Hindlimb muscle (tissue), 1 donor: ENCODE measurements around the gene HES2. TPM values are rescaled to one million over a fixed set of nuclear protein-coding genes. Genes with fewer than 3 reads are reported as not detected.
"Not testable (repeated sequence)": the region's sequence is repeated elsewhere in the genome, so short reads cannot be mapped to it uniquely, and the experiment has no call there.

Experiments used
- DNase-seq: peaks from one replicate; pipeline ENCODE4 v3.0.0-alpha.2; 2013
- polyA plus RNA-seq: library from polyadenylated mRNA; unstranded; fragments of 120-200 nt; gene quantifications from one replicate; pipeline ENCODE4 v1.2.1, GENCODE V29; 2013; ENCODE audit not compliant: insufficient read length

HES2 gene
- polyA plus RNA-seq, 1 donor, result 0.21 TPM

DNA sequence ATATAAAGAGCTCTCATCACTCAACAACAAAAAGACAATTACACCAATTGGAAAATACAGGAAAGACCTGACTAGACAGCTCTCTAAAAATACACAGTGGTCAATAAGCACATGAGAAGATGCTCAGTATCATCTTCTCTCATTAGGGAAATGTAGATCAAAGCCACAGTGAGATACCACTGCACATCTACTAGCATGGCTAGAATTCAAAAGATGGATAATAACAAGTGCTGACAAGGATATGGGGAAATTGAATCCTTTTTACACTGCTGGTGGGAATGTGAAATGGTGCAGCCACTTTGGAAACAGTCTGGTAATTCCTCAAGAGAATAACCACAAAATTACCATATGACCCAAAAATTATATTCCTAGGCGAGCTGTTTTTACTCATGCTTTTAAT lies 35.6 kb downstream of the HES2 start:
- no peak for DNase-seq

GRCh38 chr1:6380037-6380436 lies 39.7 kb downstream of the HES2 start:
- no peak for DNase-seq

DNA sequence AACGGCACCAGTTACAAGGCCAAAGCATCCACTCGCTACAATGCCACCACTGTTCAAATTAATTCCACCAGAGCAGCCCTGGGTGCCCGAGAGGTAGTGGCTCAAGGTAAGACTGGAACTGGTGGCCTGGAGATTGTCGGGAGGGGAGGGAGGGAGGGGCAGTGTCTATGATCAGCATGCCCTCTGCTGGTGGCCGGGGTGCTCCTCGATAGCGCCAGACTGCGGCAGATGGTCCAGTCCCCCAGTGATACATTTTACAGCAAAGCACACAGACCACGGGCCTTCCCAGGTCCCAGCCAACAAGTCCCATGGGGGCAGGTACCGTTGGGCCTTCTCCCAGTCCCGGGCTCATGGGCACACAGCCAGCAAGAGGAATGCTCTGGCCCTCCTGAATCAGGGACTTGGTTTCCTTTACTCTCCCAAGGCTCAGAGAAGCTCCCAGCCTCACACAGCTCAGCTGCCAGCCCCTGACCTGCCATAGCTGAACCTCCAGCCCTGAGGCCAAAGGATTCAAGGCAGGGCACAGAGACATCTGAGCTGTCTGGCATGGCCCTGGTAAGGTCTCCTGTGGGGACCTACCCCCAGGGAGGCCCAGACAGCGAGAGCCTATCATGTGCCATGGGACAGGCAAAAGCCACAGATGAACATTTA lies 41.5 kb downstream of the HES2 start:
- DNase-seq, result no peak

- DNase-seq, result no peak
These were observed 45.6 kb downstream of the HES2 start for GRCh38 chr1:6373961-6374720.

DNA sequence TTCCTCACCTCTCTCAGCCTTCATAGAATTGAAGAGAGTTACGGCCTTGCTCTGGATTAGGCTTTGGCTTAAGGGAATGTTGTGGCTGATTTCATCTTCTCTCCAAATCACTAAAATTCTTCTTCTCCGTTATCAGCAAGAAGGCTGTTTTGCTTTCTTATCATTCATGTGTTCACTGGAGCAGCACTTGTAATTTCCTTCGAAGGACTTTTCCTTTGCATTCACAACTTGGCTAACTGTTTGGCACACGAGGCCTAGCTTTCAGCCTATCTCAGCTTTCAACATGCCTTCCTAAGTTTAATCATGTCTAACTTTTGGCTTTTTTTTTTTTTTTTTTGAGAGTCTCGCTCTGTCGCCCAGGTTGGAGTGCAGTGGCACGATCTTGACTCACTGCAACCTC lies 47.5 kb downstream of the HES2 start:
- not testable (repeated sequence) for DNase-seq

DNA sequence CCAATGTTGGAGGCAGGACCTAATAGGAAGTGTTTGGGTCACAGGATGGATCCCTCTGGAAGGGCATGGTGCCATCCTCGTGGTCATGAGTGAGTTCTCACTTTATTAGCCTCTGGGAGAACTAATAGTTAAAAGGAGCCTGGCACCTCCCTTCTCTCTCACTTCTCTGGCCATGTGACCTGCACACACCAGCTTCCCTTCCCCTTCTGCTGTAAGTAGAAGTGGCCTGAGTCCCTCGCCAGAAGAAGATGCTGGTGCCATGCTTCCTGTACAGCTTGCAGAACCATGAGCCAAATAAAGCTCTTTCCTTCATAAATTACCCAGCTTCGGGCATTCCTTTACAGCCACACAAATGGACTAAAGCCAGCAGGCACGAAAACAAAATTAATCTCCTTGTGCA lies 49.7 kb downstream of the HES2 start:
- no peak for DNase-seq

DNA sequence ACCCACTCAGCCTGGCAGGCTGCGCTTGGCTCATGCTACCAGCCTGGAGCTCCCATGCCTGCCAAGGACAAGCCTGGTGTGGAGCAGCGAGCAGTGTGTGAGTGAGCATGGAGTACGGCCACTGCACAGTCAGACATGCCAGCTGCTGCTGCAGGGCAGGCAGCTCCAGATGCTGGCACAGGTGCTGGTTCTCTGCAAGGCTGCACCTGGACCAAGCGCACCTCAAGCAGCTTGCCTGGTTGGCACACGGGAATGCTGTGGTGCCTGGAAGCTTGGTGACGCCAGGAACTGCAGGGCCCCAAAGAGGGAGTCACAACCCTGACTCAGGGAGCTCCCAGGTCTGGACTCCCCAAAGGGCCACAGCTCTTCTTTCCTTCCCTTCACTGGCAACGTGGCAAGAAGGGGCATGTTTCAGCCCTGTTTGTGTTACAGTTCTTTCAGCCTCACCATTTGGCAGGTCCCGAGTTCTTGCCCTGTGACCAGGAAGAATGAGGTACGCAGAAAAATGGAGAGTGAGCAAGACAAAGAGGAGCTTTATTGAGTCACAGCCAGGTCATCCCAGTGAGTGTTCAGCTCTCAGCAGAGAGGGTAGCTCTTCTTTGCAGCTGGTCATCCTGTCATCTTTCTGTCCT lies 52.2 kb downstream of the HES2 start:
- no peak for DNase-seq

DNA sequence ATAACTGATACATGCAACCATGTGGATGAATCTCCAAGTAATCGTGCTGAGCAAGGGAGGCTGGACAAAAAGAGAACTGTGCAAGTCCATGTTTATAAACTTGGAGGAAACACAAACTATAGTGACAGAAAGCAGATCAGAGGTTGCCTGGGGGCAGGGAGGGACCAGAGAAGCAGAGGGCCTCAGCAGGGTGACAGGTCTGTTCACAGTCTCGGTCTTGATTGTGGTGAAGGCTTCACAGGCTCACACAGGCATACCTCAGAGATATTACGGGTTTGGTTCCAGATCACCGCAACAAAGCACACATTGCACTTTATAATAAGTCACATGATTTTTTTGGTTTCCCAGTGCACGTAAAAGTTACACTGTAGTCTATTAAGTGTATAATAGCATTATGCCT lies 54.7 kb downstream of the HES2 start:
- no peak for DNase-seq

- DNase-seq, result not testable (repeated sequence)
These were observed 56.4 kb downstream of the HES2 start for GRCh38 chr1:6363085-6363884.

Other genes starting within 250 kb of the HES2 start
- 0.35 TPM for gene CHD5, start 239.6 kb downstream of the HES2 start, polyA plus RNA-seq
- 572 TPM for gene RPL22, start 220.3 kb downstream of the HES2 start, polyA plus RNA-seq
- 32.9 TPM for gene RNF207, start 213.8 kb downstream of the HES2 start, polyA plus RNA-seq
- gene ICMT, start 184.0 kb downstream of the HES2 start, polyA plus RNA-seq, result 40.8 TPM
- gene HES3, start 175.7 kb downstream of the HES2 start, polyA plus RNA-seq, result not detected
- 23.4 TPM for gene GPR153, start 158.8 kb downstream of the HES2 start, polyA plus RNA-seq
- 17.7 TPM for gene ACOT7, start 26.2 kb downstream of the HES2 start, polyA plus RNA-seq
- 1.5 TPM for gene ESPN, start 4.9 kb upstream of the HES2 start, polyA plus RNA-seq
- 14.7 TPM for gene TNFRSF25, start 46.3 kb upstream of the HES2 start, polyA plus RNA-seq
- 14.4 TPM for gene PLEKHG5, start 71.7 kb upstream of the HES2 start, polyA plus RNA-seq
- gene NOL9, start 134.6 kb upstream of the HES2 start, polyA plus RNA-seq, result 19.5 TPM
- 9.5 TPM for gene TAS1R1, start 135.4 kb upstream of the HES2 start, polyA plus RNA-seq
- 25.3 TPM for gene ZBTB48, start 160.1 kb upstream of the HES2 start, polyA plus RNA-seq
- gene KLHL21, start 182.9 kb upstream of the HES2 start, polyA plus RNA-seq, result 45.8 TPM
- 21.9 TPM for gene PHF13, start 193.8 kb upstream of the HES2 start, polyA plus RNA-seq
- gene THAP3, start 204.9 kb upstream of the HES2 start, polyA plus RNA-seq, result 21.3 TPM